PC-3 (cell line): Measurements from ENCODE around the gene DLG4.

ENCODE experiments used
- EZH2 ChIP-seq: fragments of 300-600 bp; sonication (generic); IDR thresholded peaks from one replicate; pipeline ENCODE4 v1.6.1; 2017; ENCODE audit warnings: antibody characterized with exemption, mild to moderate bottlenecking, low read length; ENCODE audit not compliant: unreplicated experiment
- EZH2phosphoT487 ChIP-seq: fragments of 300-600 bp; sonication (generic); IDR thresholded peaks from 2 replicates; pipeline ENCODE4 v1.6.1; 2018; ENCODE audit warnings: mild to moderate bottlenecking, antibody characterized with exemption, low read length, borderline replicate concordance
- TF ChIP-seq, protein P1 (sequence below): fragments of 300-600 bp; sonication (generic); conservative IDR thresholded peaks from 2 replicates; pipeline ENCODE4 v1.5.1; 2017; ENCODE audit warnings: antibody characterized with exemption, low read depth, mild to moderate bottlenecking, low read length

DNA sequence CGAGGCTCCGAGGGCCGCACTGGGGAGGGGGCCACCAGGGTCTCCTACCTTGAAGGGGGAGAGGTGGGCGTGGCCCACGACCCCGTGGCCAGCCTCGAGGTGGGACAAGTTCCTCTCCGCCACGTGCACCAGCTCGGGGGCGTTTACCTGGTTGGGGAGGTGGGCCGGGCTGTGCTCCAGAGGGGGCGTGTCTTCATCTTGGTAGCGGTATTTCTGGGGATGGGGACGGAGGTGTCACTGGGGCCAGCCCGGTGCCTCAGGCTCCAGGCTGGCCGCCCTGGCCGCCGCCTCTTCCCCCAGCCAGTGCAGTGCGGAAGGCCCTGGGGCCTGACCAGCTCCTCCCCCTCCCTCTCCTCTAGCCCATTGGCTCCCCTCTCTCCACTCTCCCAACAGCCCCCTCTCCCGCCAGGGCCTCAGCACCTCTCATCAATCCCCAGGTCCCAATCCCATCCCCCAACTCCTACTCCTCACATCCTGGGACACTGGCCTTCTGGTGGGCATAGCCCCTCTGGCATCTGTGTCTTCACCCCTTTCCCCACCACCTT is 11.5 kb downstream of the DLG4 start:
- TF ChIP-seq, protein P1, sequence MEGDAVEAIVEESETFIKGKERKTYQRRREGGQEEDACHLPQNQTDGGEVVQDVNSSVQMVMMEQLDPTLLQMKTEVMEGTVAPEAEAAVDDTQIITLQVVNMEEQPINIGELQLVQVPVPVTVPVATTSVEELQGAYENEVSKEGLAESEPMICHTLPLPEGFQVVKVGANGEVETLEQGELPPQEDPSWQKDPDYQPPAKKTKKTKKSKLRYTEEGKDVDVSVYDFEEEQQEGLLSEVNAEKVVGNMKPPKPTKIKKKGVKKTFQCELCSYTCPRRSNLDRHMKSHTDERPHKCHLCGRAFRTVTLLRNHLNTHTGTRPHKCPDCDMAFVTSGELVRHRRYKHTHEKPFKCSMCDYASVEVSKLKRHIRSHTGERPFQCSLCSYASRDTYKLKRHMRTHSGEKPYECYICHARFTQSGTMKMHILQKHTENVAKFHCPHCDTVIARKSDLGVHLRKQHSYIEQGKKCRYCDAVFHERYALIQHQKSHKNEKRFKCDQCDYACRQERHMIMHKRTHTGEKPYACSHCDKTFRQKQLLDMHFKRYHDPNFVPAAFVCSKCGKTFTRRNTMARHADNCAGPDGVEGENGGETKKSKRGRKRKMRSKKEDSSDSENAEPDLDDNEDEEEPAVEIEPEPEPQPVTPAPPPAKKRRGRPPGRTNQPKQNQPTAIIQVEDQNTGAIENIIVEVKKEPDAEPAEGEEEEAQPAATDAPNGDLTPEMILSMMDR: no peak
- no peak for TF ChIP-seq EZH2
- TF ChIP-seq EZH2phosphoT487: no peak
